ENCODE results near the gene POU2AF1.

Gene POU2AF1, protein sequence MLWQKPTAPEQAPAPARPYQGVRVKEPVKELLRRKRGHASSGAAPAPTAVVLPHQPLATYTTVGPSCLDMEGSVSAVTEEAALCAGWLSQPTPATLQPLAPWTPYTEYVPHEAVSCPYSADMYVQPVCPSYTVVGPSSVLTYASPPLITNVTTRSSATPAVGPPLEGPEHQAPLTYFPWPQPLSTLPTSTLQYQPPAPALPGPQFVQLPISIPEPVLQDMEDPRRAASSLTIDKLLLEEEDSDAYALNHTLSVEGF

DNA sequence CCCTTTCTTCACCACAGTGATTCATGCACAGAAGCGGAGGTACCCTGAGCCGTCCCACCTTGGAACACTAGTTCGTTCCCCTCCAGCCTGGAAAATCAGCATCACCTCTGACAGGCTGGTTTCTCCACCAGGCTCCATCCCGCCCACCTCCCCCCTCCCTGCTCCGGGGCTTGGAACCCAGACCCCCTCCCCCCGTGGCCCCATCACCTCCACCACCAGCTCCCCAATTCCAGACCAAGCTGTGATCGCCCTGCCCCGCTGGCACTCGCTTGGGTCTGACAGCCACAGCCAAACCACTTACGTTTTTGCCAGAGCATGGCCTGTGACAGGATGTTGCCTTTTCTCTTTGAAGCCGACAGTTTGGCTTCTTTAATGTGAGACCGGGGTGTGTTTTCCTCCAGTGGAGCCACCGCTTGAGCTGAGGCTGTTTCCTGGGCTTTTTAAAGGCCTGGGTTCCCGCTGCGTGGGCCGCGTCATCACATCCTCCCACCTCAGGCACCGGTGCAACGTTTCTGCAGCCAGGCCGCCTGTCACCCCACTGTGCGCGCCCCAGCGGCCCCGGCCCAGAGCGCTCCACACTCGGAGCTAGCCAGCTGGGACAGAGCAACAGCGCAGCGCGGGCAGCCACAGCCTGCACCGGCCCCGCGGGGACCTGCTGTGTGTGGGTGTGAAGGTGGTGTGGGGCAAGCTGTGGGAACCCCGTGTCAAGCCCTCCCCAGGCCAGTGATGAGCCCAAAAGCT is at the start of gene POU2AF1:
Gene POU2AF1 (minus strand): TSS at position 415 of the 741 bp plus-strand sequence. CDS start 98 bp downstream, at position 317.
- Mint-ChIP-seq H3K36me3 (no peaks in the 10 kb centered on the region), H3K4me3 (peak within 1 kb of the TSS; percentile 75), H3K27me3 (no peaks in the 10 kb centered on the region), H3K4me1 (ENCODE audit: low read depth) (peaks cover 69% of the 10 kb centered on the region), H3K27ac (peak within 1 kb of the TSS; percentile 94), H3K9me3 (ENCODE audit: low read depth) (no peaks in the 10 kb centered on the region)

DNA sequence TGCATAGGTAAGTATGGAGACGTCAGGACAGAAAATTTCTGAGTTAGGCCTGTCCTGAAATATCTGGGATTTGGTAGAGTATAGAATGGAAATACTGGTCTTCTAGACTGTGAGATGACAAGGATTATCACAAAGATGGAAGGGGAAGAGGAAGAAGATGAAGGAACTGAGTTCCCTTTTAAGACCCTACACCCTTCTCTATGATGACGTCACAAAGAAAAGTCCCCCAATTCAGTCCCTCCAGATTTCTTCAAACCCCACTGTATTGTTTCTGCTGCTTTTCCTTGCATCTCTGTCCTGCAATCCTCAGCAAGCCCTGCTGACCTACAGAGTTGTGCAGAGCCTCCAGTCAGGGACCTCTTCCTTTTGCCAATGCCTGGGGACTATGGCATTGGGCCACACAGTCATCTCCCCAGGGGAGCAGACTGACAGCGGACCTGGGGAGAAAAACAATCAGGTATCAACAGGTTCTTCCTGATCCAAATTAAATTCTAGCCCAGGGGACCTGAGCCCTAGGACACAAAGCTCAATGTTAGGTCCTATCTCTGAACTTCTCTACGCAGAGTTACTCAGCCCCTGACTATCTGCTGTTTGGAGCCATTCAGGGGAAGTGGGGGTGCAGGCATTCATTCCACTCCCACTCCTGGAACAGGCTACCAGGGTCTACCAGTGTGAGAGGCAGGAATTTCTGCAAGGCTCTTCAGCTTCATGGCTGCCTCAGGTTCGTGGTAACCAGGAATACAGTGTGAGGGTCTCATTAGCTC is 49.2 kb upstream of the POU2AF1 start:
- Mint-ChIP-seq H3K27ac (no peak overlapping the region), H3K4me3 (no peak overlapping the region), H3K4me1 (ENCODE audit: low read depth) (no peaks in the 10 kb centered on the region), H3K36me3 (no peaks in the 10 kb centered on the region), H3K27me3 (no peaks in the 10 kb centered on the region), H3K9me3 (ENCODE audit: low read depth) (no peaks in the 10 kb centered on the region)

DNA sequence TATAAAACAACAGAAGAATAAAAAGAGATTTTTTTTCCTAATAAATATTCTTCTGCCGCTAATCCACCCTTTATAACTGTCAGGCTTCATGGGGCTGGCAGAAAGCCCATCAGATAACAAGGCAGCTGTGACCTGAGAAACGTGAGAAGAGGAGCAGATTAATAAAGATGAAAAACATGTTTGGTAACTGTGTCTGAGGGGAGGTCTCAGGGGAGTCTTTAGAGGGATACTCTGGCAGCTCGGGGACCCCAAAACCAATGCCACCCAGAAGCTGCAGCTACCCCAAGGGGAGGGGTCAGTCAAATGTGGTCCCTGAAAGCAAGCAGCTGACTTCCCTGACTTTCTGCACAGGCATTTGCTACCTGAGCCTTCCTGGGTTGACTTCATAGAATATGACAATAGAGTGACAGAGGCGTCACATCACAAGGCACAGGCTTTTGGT is 48.4 kb upstream of the POU2AF1 start:
- Mint-ChIP-seq H3K4me3 (no peak overlapping the region), H3K4me1 (ENCODE audit: low read depth) (no peaks in the 10 kb centered on the region), H3K27me3 (no peaks in the 10 kb centered on the region), H3K27ac (no peak overlapping the region), H3K36me3 (no peaks in the 10 kb centered on the region), H3K9me3 (ENCODE audit: low read depth) (no peaks in the 10 kb centered on the region)

DNA sequence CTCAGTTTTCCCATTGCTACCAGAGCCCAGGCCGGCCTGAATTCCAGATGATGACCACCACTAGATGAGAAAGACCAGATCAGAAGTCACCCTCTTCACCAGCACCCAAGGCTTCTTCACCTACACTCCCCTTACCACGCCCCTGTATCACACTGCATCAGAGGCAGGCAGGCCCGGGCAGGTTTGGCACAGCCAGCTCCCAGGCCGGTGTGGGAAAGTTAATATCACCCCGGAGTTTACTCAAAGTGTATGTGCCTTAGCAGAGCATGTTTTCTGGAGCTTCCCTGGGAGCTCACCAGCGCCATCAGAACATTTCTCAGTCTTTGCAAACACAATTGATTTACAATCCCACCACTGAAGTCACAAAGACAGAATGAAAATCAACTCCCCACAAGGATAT is 47.5 kb upstream of the POU2AF1 start:
- Mint-ChIP-seq H3K9me3 (ENCODE audit: low read depth) (no peaks in the 10 kb centered on the region), H3K4me1 (ENCODE audit: low read depth) (no peaks in the 10 kb centered on the region), H3K4me3 (no peak overlapping the region), H3K27me3 (no peaks in the 10 kb centered on the region), H3K27ac (no peak overlapping the region), H3K36me3 (no peaks in the 10 kb centered on the region)

DNA sequence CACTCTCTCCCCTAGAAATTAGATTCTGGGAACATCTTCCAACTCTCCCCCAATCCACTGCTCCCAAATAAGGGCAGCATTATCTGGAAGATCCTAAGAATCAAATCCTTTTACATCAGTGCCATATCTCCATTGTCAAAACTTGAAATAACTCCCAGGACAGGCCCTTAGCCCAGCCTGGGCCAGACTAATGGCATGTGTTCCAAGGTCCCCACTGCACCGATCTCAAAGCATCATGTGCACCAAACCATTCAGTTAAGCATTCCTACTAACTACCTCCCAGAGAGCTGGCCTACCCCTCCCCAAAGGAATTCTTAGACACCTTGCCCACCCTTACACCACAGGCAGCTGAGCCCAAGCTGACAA is 44.2 kb upstream of the POU2AF1 start:
- Mint-ChIP-seq H3K4me1 (ENCODE audit: low read depth) (peaks cover 12% of the 10 kb centered on the region), H3K9me3 (ENCODE audit: low read depth) (no peaks in the 10 kb centered on the region), H3K36me3 (peaks cover 2% of the 10 kb centered on the region), H3K27me3 (no peaks in the 10 kb centered on the region), H3K27ac (no peak overlapping the region), H3K4me3 (no peak overlapping the region)

DNA sequence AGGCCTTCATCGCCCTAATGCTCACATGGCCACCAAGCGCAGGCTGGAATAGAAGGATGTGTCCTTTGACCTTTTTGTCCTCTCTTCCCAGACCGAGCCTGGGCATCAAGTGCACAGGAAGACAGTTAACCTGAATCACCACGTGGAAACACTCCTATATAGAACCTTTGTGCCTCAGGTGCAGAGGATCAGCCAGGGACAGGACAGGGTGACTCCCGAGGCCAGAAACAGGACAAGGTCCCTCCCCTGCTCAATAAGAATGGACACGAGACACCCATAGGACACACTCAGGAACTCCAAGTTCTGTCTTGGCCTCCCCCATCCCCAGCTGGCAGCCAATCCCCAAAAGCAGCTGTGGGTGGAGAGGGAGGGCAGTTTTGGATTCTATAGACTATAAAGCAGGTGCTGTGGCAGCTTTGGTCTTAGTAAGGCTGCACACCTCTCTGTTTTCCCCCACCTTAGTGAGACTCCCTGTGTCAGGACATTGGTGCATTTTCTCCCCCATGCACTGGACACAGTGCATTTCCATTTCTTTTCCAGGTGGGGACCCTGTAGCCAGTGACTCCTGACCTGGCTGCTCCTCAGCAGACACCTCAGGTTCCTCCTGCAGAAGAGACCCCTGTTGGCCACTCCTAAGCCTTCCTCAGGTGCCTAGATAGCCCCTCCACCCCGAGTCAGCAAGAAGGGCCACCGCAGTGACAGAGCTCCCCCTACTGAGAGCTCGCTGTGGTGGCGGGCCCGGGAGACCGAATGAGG is 43.6 kb upstream of the POU2AF1 start:
- no peak overlapping the region for H3K27ac Mint-ChIP-seq
- peaks cover 2% of the 10 kb centered on the region for H3K36me3 Mint-ChIP-seq
- H3K9me3 Mint-ChIP-seq (ENCODE audit: low read depth) = no peaks in the 10 kb centered on the region
- no peaks in the 10 kb centered on the region for H3K27me3 Mint-ChIP-seq
- H3K4me1 Mint-ChIP-seq (ENCODE audit: low read depth) = peaks cover 18% of the 10 kb centered on the region
- H3K4me3 Mint-ChIP-seq = no peak overlapping the region

DNA sequence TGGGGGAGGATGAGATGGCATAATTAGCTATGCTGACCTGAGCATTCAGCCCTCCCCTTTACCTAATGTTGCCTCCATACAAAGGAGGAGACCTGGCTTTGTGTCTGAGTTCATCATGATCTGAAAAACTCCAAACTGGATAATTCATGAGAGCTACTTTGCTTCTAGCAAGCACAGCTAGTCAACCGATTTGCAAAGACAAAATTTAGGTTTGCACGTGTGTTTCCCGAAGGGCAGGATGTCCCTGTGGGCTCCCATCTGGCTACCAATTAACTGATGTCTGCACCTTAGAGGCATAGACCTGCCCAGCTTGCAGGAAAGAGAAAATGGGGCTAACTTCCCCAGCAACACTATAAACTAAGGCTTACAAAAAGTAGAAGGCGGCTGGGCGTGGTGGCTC is 42.2 kb upstream of the POU2AF1 start:
- Mint-ChIP-seq H3K4me1 (ENCODE audit: low read depth) (peaks cover 32% of the 10 kb centered on the region), H3K4me3 (no peak overlapping the region), H3K27ac (no peak overlapping the region)

DNA sequence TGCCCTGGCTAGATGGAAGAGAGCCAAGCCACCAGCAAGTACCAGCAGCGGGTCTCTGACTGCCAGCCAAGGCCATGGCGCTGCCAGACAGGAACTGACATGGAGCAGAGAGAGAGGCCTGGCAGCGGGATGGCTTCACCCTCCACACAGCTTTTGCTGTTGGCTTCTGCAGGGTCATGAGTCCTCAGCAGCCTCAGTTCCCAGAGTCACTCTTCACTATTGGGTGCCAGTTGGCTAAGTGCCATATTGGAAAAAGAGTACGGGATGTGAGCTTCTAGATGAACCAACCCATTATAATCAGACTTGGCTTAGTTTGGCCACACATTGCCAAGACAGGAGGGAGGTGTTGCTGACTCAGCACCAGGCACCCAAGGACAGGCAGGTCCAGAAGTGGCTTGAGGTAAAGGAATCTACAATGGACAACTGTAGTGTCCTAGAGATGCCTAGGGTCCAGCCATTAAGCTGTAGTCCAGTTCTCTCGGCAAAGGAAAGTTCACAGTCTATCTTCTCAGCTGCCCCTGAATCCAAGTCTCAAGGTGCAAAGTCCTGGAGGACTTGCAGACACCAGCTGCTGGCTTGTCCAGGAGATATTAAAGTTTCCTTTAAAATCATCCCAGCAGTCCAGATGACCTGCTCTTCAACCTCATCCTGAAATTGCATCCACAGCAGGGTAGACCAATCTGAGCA is 40.7 kb upstream of the POU2AF1 start:
- Mint-ChIP-seq H3K36me3 (peaks cover 2% of the 10 kb centered on the region), H3K27ac (no peak overlapping the region), H3K9me3 (ENCODE audit: low read depth) (no peaks in the 10 kb centered on the region), H3K4me3 (no peak overlapping the region), H3K4me1 (ENCODE audit: low read depth) (peaks cover 37% of the 10 kb centered on the region), H3K27me3 (no peaks in the 10 kb centered on the region)

More for the DNA sequence above, 42.2 kb upstream of the POU2AF1 start:
- Mint-ChIP-seq H3K27me3 (no peaks in the 10 kb centered on the region), H3K36me3 (peaks cover 2% of the 10 kb centered on the region), H3K9me3 (ENCODE audit: low read depth) (no peaks in the 10 kb centered on the region)

DNA sequence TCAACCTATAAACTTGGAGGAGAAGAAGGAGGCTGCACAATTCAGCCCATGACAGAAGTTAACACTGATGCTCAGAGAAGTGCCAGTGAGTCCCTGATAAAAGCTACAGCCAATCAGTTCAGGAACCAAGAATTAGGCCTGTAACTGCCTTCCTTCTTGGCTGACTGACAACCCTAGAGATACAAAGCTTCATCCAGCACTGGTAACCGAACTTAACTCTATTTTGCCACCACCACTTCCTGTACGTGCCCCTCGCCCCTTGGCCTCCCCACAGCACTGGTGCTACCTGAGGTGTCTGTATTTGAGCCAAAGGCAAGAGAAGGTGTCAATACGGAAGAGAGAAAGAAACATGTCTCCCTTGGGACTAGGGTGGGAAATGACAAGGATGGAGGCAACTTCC is 40.1 kb upstream of the POU2AF1 start:
- no peak overlapping the region for H3K4me3 Mint-ChIP-seq
- no peaks in the 10 kb centered on the region for H3K9me3 Mint-ChIP-seq (ENCODE audit: low read depth)
- no peaks in the 10 kb centered on the region for H3K27me3 Mint-ChIP-seq
- peaks cover 2% of the 10 kb centered on the region for H3K36me3 Mint-ChIP-seq
- peaks cover 43% of the 10 kb centered on the region for H3K4me1 Mint-ChIP-seq (ENCODE audit: low read depth)
- H3K27ac Mint-ChIP-seq = peak overlapping the region; percentile 46

DNA sequence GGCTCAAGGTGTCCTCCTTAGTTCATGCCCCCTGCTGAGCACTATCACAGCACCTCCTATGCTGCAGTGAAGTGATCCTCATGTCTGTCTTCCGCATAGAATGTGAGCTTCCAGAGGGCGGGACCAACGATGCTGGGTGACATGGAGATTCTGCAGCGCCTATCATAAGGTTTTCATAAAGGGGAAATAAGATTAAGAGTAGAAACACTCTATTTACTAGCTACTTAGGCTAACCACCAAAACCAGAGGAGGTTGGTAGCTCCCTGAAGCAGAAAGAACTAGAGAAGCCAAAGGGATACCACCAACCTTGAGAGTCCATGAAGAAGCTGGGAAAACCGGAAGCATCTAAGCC is 39.3 kb upstream of the POU2AF1 start:
- Mint-ChIP-seq H3K27me3 (no peaks in the 10 kb centered on the region), H3K36me3 (peaks cover 2% of the 10 kb centered on the region), H3K27ac (no peak overlapping the region), H3K9me3 (ENCODE audit: low read depth) (no peaks in the 10 kb centered on the region), H3K4me1 (ENCODE audit: low read depth) (peaks cover 49% of the 10 kb centered on the region), H3K4me3 (no peak overlapping the region)

DNA sequence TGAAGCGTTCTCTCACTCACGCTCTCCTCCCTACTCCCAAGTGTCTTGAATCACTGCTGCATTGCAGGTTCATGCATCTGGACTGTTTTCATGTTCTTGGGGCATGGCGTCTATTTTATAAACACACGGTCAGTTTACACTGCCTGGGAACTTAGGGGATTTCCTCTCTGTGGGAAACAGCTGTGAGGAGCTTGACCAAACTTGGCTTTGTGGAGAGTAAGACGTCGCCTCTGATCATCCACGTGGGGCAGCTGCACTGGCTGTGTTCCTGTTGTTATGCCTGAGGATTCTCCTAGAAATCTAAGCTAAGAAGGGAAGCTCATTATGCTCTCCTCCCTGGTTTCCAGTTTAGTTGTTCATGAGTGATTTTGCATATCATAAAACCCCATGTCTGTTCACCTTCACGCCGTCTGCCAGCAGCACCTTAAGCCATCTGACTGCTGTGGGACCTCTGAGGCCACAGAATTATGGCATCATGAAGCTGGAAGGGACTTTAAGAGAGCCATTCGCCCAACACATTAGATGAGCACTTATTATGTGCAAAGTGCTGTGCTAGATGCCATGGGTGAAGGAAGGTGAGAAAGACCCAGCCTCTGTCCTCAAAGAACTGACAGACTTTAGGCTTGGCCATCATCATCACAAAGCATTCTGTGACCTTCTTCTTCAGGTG is 38.8 kb upstream of the POU2AF1 start:
- Mint-ChIP-seq H3K4me3 (peak overlapping the region; percentile 36), H3K27me3 (no peaks in the 10 kb centered on the region), H3K4me1 (ENCODE audit: low read depth) (peaks cover 52% of the 10 kb centered on the region), H3K27ac (peak overlapping the region; percentile 87), H3K36me3 (peaks cover 2% of the 10 kb centered on the region), H3K9me3 (ENCODE audit: low read depth) (no peaks in the 10 kb centered on the region)

DNA sequence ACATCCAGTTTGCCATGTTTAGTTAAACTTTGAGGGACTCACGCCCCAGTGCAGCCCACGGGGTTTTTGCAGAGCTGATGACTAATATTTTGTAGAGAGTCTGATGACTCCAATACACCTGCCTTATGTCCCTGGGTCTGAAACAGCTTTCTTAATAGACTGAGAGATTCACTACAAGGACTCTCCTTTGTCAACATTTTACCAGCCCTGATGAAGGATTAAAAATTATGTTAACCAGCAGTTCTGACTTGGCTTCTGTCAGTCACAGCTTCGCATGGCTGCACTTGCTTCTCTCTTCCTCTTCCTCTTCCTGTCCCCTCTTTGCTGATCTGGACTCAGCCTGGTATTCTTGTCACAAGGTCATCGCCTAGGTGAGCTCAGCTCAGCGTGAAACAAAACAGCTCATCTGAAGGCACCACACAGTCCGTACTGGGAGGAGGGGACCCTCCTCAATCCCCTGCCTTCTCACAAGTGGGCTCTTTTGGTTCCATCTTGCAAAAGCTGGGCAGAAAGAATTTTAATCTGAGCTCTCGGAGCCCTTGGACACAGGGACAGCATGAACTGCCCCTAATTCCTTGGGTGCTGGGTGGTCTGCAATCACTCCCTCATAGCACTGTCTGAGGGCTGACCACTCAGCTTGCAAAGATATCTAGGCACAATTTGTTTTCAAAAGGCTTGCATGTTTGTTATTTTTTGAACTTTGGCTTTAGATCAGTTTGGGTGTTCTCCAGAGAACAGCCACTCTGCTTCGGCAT is 38.1 kb upstream of the POU2AF1 start:
- H3K27ac Mint-ChIP-seq = peak overlapping the region; percentile 87
- H3K4me1 Mint-ChIP-seq (ENCODE audit: low read depth) = peaks cover 57% of the 10 kb centered on the region
- H3K36me3 Mint-ChIP-seq = peaks cover 2% of the 10 kb centered on the region
- H3K4me3 Mint-ChIP-seq = peak overlapping the region; percentile 36
- no peaks in the 10 kb centered on the region for H3K27me3 Mint-ChIP-seq
- H3K9me3 Mint-ChIP-seq (ENCODE audit: low read depth) = no peaks in the 10 kb centered on the region

DNA sequence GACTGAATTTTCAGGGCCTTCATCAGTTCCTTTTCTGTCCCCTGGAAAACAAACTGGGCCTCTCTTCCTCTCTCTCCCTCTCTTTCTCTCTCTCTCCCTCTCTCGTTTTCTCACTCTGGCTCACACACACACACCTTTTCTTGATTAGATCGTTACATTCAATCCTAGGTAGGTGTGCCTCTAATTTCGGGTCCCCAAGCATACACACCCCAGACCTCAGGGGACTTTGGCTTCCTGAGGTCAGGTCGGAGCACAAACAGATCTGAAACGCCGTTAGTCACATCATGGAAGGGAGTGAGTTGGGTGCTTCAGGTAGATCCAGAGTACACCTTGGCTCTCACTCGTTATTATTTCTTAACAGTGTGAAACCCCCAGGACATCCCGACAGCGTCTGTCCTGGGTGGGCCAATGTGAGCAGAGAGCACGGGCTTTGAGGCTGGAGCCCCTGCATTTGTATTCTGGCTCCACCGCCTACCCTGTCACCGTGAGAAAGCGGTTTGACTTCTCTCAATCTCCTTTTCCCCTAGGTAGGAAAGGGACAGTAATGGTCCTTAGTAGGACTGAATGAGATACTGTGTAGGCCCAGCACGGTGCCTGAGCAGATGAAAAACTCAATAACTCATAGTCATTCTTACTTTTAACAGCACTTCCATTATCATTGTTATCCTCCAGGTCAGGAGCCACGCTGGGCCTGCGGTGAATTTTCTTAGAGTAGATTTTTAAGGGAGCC is 37.3 kb upstream of the POU2AF1 start:
- Mint-ChIP-seq H3K4me1 (ENCODE audit: low read depth) (peaks cover 57% of the 10 kb centered on the region), H3K27ac (peak overlapping the region; percentile 87), H3K9me3 (ENCODE audit: low read depth) (no peaks in the 10 kb centered on the region), H3K36me3 (peaks cover 2% of the 10 kb centered on the region), H3K27me3 (no peaks in the 10 kb centered on the region), H3K4me3 (peak overlapping the region; percentile 31)

All from activated naive CD8-positive, alpha-beta T cell (primary cell).